ENCODE measurements around the gene TIGD3.
A peak's percentile ranks its signal among the peaks of the same experiment; 100 is the strongest.

TIGD3 gene, protein sequence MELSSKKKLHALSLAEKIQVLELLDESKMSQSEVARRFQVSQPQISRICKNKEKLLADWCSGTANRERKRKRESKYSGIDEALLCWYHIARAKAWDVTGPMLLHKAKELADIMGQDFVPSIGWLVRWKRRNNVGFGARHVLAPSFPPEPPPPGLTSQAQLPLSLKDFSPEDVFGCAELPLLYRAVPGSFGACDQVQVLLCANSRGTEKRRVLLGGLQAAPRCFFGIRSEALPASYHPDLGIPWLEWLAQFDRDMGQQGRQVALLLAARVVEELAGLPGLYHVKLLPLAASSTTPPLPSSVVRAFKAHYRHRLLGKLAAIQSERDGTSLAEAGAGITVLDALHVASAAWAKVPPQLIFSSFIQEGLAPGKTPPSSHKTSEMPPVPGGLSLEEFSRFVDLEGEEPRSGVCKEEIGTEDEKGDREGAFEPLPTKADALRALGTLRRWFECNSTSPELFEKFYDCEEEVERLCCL

DNA sequence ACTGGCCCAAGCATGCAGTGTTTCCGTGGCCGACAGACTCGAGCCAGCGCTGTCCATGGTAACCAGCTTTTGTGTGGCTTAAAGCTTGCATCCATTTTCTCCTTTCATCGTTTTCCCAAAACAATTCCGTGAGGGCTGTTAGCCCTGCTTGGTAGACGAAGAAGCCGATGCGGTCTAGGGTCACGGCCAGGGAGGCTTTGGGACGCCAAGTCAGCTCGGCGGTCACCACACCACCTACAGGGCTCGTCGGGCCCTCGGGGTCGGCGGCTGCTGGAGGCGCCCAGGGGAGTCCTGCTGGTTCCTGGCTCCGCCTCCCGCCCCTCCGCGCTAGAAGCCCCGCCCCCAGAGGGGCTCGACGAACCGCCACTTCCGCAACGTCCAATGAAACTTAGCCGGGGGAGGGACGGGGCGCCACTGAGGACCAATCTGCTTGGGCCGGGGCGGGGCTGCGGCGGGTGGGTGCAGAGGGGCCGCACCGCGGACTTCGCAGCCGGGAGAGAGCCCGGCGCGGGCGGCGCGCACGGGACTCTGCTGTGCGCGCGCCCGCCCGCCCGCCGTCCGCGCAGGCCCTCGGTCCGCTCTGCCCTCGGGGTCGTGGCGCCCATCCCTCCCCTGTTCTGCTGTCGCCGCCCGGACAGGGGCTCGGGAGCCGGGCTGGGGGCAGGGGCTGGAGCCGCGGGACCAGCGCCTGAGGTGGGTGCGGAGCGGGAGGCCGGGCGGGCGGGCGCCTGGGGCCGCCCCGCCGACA lies at the start of gene TIGD3:
Gene TIGD3, plus strand, starts transcription at position 487 of the 748 bp plus-strand sequence. CDS start 1,058 bp downstream, outside the sequence.
- peak; percentile 97 for DNase-seq

DNA sequence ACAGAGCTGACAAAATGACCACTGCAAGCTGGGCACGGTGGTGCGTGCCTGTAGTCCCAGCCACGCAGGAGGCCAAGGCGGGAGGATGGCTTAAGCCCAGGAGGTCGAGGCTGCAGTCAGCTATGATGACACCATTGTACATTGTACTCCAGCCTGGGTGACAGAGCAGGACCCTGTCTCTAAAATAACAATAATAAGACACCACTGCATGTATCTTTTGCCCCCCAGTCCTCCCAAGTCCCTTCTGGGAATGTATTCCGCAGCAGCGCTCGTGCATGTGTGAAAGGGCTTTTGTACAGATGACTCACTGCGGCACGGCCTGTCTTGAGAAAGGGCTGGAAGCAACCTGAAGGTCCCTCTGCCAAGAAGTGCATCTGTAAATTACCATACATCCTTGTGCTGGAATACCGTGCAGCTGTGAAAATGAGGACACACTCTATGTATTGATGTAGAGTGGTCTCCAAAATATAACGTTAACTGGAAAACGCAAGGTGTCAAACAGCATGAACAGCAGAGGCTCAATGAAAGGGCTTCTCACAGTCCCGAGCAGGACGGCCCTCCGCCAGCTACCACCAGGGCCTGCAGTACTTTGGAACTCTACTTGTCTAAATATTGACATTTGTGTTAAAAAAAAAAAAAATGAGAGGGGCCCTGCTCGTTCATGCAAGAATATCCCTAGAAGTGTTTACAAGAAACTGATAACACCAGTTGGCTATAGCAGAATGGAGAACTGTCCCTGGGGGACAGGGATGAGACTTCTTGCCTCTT lies 48.9 kb upstream of the TIGD3 start:
- DNase-seq = no peak

DNA sequence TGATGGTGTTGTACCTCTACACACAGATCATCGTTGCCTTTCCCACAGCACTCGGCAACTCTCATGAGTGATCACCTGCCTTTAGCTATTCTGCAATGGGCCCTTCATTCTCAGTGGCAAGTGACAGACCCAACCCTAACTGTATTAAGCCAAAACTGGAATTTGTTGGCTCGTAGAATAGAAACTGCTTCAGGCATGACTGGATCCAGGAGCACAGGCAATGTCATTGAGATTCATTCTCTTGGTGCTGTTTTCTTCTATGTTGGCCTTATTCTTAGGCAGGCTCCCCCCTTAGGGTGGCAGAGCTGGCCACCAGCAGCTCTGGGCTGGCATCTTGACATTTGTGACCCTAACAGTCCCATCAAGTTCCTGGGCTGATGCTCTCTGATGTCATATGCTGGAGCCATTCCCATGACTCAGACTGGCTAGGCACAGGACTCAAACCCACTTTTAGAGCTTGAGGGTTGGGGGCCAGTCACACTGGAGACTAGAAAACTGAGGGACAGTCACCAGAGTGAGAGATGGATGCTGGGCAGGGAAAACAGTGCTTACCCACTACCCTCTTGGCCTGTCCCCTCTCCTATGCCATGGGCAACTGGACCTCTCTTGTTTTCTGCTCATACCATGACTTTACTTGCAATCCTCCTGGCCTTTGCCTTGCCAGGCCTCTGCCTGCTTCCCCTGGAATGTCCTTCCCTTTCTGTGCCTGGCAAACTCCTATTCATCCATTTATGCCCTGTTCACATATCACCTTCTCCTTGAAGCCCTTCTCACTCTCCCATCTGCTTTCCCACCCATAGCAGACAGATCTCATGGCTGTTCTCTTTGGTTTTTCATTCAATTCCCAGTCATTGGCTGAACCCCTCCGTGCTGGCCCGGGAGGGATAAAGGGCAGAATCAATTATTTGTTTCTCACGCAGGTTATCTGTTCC lies 47.0 kb upstream of the TIGD3 start:
- no peak for DNase-seq

DNA sequence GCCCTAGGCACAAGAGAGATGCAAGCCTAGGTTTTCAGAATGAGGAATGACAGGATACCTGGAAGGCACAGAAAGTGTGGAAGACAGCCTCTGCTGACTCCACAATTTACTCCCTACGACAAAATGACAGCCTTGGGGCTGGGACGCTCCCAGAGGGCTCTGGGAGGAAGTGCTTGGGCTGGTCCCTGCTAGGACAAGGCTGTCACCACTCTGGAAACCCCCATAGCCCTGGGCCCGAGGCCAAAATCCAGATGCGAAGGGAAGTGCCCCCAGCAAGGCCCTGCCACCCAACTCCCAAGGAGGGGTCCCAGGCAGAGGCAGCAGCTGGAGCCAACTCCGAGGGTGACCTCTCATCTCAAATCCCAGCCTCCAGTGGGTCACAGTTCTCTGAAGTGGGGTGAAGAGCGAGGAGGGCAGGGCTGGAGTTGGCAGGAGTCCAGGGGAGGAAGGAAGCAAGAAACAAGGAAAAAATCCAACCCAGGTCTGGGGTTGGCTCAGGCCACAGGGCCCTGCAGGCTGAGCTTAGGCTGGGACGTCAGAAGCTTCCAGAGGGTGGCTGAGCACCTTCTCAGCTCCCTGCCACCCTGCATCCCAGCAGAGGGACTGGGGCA lies 46.2 kb upstream of the TIGD3 start:
- DNase-seq = peak; percentile 9

DNA sequence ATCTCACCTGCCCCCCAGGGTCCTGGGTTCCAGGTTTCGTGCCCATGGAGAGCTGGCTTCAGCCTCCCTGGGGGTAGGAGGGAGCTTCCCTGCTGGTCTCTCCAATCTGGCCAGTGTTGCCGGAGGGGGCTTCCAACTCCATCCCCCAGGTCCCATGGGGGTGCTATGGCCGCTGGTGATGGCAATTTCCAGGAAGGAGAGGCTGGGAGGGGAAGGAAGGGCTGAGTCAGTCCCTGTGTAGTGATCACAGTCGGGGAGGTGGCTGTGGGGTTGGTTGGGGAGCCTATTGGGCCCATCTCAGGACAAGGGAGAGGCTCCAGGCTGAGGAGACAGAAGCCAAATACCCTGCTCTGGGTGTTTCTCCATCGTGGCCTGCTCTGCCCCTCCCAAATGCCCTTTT lies 45.5 kb upstream of the TIGD3 start:
- no peak for DNase-seq

DNA sequence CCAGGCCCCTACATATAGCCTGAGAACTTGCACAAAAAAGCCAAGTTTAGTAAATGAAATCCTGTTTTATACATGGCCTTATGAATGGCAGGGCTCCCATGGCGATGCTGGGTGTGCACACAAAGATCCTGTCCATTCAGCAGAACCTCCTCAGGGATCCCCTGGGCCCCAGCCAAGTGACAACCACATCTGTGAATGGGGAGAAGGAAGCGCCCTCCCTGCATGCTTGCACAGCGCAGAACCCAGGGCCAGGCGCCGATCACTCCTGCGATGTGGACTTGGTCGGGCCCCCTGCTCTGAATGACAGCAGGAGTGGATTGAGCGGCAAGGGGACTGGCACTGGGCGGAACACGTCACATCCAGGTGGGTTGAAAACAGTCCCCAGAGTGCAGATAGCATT lies 44.3 kb upstream of the TIGD3 start:
- DNase-seq = no peak

DNA sequence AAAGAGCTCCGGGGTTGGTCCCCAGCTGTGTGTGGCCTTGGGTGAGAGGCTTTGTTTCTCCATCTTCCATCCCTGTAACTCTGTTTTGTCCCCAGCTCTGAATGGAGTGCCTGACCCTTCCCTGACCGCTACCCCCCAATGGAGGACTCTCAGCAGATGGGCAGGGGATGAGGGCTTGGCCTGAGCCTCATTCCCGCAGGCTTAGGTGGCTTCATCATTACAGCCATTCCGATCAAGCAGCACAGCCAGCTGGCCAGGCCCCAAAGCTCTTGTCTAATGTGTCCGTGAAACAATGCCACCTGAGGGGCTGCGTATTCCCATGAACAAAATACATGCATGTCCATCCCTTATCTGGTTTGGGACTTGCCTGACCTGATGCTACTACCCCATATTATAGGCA lies 43.8 kb upstream of the TIGD3 start:
- DNase-seq = no peak

DNA sequence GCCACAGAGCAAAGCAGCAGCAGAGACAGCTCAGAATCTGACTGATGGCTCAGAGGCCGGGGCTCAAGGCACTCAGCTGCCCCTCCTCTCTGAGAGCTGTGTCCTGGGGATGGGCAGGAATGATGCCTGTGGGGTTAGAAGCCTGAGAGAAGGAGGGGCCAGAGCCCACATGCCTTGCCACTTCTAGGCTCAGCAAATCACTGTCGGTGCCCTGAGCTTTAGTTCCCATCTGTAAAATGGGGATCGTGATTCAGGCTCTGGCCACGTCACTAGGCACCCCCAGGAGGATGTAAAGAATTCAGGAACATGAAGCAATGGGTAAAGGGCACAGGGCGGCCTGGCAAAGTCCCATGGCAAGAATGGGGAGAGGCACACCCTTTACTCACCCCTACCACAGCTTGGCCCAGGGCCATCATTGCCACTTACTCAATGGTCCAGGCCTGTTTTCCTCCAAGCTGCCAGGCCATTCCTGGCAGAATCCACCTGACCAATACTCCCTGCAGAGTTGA lies 43.3 kb upstream of the TIGD3 start:
- DNase-seq = no peak

DNA sequence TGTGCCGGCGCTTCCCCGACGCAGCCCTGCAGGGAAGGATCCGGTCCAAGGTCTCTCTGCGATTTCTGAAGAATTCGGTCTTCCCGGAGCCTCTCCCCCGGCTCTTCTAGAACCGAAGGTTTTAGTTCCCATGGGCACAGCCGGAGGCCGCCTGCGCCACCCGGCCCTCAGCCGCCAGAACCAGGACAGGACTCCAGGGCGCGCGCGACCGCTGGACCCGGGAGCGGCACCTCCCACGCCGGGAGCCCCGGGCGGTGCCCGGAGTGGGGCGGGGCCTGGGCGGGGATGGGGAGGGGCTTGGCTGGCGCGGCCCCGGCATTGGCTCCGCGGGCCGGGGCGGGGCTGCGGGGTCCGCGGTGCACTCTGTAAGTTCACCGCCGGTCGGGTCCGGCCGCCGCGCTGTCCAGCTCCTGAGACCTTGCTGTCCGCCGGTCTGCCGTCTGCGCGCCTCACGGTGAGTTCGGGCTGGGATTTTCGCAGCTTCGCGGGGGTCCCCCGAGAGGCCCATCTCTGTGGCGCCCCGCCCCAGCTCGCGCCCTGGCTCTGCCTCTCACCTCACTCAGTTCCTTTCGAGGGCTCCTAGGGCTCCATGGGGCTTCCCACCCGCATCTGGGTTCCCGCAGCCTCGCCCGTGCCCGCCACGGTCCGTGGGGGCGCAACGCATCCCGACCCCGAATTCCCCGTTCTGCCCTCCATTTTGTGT lies 39.9 kb upstream of the TIGD3 start, which contains the start of gene CDC42EP2:
Gene CDC42EP2, plus strand, starts transcription at position 366 of the 703 bp plus-strand sequence. CDS start 6,033 bp downstream, outside the sequence.
- peak; percentile 75 for DNase-seq

DNA sequence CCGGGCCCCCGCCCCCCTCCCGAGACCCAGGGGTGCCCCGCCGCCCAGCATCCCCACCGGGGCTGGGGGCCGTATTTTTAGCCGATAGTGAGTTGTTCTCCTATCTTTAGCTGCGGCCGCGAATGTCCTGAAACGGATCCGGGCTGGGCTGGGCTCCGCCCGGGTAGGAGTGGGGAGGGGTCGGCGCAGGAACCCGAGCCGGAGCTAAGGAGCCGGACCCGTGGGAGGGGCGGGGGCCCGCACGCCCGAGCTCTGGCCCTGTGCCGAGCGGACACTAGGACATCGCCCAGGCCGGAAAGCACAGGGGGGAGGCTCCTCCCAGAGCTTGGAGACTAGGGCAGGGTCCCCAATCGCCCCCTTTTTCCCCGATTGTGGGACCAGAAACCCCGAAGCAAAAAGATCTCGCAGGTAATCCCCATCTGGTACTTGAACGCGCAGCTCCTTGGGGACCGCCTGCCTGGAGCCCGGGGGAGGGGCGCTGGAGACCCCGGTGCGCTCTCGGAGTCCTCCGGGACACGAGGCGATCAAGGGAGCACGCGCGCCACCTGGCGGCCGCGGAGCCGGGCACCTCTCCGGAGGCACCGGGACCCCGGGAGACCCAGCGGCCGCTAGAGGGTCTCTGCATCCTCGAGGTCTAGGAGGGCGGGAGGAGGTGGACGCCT lies 39.2 kb upstream of the TIGD3 start:
- peak; percentile 76 for DNase-seq

DNA sequence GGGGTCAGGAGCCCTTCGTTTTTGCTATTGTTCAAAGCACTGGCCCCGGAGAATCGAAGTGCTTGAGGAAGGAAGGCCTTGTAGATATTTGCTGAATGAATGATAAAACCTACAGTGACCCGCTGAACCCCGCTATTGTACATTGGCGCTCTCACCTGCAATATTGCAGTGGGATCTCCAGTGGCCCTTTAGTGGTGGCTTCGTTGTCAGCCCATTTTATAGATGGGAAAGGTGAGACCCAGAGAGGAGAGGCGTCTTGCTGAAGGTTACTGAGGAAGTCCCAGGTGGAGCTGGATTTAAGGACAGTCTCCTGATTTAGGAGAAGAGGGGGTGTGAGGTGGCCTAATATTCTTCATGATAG lies 38.7 kb upstream of the TIGD3 start:
- no peak for DNase-seq

DNA sequence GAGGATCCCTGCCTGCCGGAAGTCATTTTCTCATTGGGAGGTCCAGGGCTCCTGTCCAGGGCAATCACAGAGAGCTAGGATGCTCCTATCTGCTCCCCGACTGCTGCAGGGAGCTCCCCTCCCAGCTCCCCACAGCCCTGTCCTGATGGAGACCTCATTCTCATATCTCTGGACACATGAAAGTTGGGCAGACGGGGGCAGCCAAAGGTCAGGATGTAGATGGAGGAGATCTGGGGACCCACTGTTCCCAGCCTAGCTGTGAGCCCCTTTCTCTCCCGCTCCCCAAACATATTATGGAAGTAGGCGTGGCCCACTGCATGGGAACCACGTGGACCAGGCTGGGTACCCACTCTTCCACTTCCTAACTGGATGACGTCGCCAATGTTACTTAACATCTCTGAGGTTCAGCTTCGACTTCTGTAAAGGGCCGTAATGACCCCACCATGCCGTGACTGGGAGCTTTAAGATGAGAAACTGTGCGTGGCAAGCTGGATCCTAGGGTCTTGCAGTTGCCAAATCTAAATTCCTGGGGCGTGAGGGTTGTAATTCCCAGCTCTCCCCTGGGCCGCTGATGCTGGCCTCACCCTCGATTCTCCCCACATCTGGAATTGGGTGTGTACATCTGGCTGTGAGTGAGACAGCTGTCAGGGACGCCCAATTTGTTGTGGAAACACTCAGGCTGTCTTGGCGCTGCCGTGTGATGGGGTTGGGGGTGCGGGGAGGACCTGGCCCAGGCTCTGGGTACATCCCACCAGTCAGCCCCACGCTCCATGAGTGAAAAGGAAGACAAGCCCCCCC lies 38.1 kb upstream of the TIGD3 start:
- no peak for DNase-seq

DNA sequence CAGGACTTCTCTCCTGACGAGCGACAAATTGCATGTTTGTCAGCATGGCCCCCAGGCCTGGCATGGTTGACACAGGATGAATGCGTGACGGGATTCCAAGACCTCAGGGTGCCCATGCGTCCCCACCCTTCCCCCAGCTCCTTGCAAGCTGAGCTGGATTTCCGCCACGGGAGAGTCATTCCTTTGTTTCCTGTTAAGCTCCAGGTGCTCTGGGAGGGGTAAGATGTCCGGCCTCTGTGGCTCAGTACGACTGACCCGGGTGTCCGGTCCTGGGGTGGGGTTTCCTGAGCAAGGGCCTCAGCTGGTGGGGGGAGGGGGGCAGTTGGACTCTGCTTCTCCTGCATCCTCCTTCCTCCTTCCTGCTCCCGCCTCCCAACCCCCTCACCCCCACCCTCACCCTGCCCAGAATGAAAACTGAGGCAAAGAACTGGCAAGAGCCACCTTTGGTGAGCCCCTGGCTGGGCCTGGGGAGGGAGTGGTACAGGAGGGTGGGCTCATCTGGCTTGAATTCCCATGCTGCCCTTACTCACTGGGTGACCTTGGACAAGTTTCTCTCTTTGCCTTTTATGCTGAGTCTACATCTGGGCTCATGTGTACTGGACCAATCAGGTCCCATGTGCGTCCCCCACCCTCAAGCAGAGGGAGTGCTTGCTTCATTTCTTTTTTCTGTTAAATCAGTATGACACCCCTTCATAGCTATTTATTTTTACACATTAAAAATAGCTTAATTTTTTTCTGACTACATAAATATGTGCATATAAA lies 37.3 kb upstream of the TIGD3 start:
- DNase-seq = no peak

DNA sequence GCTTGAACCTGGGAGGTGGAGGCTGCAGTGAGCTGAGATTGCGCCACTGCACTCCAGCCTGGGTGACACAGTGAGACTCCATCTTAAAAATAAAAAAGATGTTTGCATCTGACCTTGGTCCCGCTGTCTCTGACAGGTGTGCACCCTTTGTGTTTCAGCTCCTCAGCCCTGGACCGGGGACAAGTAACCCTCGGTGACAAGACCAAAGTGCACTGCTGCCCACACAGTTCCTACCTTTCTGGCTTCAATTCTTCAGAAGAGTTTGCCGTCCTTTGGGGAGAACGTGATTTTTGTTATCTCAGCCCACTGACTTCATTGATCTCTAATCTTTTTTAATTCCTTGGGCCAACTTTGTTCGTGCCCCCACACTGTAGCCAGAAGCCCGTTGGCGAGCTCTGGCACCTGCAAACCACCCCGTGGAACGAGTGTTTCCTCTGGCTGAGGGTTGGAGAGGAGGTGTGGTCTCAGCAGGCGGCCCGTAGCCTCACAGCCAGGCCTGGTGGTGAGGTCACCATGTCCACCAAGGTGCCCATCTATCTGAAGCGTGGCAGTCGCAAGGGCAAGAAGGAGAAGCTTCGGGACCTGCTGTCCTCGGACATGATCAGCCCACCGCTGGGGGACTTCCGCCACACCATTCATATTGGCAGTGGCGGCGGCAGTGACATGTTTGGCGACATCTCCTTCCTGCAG lies 34.0 kb upstream of the TIGD3 start:
- no peak for DNase-seq

DNA sequence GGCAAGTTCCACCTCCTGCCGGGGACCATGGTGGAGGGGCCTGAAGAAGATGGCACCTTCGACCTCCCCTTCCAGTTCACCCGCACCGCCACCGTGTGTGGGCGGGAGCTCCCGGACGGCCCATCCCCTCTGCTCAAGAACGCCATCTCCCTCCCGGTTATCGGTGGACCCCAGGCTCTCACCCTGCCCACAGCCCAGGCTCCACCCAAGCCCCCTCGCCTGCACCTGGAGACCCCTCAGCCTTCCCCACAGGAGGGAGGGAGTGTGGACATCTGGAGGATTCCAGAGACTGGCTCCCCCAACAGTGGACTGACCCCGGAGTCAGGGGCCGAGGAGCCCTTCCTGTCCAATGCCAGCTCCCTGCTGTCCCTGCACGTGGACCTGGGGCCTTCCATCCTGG lies 33.5 kb upstream of the TIGD3 start:
- DNase-seq = no peak

DNA sequence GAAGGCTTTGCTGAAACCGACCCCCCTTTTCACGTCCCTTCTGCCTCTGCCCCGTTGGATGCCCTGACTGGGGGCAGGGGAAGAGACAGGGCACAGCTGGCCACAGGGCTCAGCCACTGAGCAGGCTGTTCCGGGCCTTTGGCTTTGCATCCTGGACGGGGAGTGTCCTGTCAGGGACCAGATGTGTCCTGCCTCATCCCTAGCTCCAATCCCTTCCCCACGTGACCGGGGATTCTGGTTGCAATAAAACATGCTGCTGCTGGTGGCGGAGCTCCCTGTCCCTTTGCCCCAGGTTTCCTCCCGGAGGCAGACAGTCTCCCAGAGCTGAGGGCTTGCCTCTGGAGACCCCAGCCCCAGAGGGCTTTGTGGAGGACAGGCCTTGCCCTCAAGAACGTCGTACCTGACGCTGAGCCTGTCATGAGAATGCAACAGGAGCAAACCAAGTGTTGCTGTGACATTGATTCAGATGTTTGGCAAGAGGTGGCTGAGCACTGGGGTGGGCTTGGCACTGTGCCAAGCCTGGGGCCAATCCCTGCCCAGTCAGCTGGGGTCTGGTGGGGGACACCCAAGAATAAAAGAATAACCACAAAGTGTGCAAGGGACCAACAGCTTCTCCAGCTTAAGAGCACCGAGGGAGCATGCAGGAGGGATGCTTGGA lies 32.6 kb upstream of the TIGD3 start:
- DNase-seq = no peak

DNA sequence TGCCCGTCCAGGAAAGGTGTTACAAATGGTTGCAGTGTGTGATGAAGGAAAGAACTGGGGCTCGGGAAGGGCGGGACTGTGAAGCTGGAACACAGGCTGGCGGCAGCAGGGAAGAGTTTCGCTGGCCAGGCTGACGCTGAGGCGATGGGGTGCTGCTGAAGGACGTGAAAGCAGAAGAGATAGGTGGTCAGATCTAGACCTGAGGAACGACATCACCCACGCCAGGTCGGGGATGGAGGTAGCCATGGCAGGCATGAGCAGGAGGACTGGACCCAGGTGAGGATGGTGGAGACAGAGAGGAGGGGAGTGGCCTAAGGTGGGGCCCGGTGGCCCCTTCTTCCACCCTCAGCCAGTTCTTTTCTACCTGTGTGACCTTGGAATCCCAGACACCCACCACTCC lies 30.7 kb upstream of the TIGD3 start:
- DNase-seq = no peak
